ENCODE results near the gene VEGFD. TPM values are rescaled to one million over a fixed set of nuclear protein-coding genes. Genes with fewer than 3 reads are reported as not detected.

The VEGFD gene
- total and polyA plus RNA-seq, 8 donors: 0.25 to 4.2 (median 2.2) TPM; not detected in 4

DNA sequence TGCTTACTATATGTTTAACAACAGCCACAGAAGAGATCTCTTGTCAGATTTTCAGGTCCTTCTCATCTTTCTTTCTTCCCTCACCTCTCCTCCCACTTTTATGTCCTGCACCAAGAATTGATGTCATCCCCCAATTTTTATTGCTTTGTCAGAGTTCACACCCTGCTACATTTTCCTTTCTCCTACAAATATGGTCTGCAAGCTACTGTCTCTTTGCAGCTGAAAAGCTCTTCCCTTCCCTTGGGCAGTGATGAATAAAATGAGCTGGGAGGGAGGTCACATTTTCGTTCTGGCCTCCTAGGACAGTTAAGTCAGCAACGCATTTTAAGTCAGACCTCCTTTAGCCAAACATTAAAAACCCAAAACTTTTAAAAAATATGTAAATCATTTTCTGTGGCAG lies 26.7 kb upstream of the VEGFD start:
- no peaks in the 10 kb centered on the region for H3K27me3 ChIP-seq
- 48 to 82% (median 62%) methylated on average over 2 of the region's 2 CpGs for WGBS, 5 donors
- intact Hi-C loops (cut with DNase I; ENCODE audit: low total_unique reads): no loop called here
- TF ChIP-seq CTCF (IDR thresholded peaks at IDR 0.05): no peak
- no peak for TF ChIP-seq POLR2A (IDR thresholded peaks at IDR 0.05)
- no peak for TF ChIP-seq POLR2AphosphoS5 (IDR thresholded peaks at IDR 0.05)
- TF ChIP-seq EP300 (IDR thresholded peaks at IDR 0.05): no peak
- H3K4me1 ChIP-seq: no peaks in the 10 kb centered on the region
- no peak overlapping the region for H3K27ac ChIP-seq
- H3K36me3 ChIP-seq: no peaks in the 10 kb centered on the region
- no peaks in the 10 kb centered on the region for H3K9me3 ChIP-seq
- no peak for DNase-seq
- no peak overlapping the region for H3K4me3 ChIP-seq

DNA sequence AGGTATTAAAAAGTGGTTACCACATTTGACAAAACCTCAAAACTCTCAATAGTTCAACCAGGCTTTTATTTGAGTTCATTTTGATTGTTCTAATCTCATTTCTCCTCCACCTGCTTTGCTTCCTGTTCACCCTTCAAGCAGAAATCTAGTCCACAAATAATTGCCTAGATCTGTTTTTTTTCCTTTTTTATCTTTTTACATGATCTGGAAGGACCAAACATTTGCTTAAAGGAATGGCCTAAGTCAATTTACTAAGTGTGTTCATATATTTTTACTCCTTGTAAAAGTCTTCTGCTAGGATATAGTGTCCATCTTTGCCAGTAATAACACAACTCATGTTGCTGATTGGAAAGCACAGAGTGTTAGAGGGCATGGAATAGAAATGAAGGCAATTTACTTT lies 26.2 kb upstream of the VEGFD start:
- no peaks in the 10 kb centered on the region for H3K4me1 ChIP-seq
- no peak for TF ChIP-seq POLR2AphosphoS5 (IDR thresholded peaks at IDR 0.05)
- no peak for TF ChIP-seq CTCF (IDR thresholded peaks at IDR 0.05)
- no peak for TF ChIP-seq POLR2A (IDR thresholded peaks at IDR 0.05)
- TF ChIP-seq EP300 (IDR thresholded peaks at IDR 0.05): no peak
- intact Hi-C loops (cut with DNase I; ENCODE audit: low total_unique reads): no loop called here
- H3K4me3 ChIP-seq: no peak overlapping the region
- no peaks in the 10 kb centered on the region for H3K36me3 ChIP-seq
- H3K9me3 ChIP-seq: no peaks in the 10 kb centered on the region
- H3K27me3 ChIP-seq: no peaks in the 10 kb centered on the region
- H3K27ac ChIP-seq: no peak overlapping the region
- DNase-seq: no peak

DNA sequence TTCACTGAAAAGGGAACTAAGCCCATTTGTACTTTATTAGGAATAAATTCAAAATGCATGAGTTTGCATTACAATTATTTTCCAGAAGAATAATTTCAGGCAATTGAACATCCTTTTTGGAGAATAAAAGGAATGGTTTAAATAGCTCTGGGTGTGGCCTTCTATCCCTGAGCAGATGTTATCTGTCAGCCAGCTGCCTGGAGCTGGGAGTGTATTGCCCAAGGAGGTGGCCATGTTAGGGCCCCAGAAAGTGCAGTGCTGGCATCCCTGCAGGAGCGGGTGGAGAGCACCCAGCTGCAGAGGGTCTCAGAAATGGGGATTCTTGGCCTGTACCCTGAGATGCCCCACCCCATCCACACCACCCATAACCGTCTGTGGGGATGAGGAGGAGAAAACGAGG lies 21.6 kb upstream of the VEGFD start:
- Histone ChIP-seq H3K27ac (no peak overlapping the region), H3K4me1 (no peaks in the 10 kb centered on the region), H3K9me3 (no peaks in the 10 kb centered on the region), H3K4me3 (no peak overlapping the region), H3K27me3 (no peaks in the 10 kb centered on the region), H3K36me3 (no peaks in the 10 kb centered on the region)
- intact Hi-C loops (cut with DNase I; ENCODE audit: low total_unique reads): no loop called here
- TF ChIP-seq POLR2A (IDR thresholded peaks at IDR 0.05) (no peak), EP300 (IDR thresholded peaks at IDR 0.05) (no peak), POLR2AphosphoS5 (IDR thresholded peaks at IDR 0.05) (no peak), CTCF (IDR thresholded peaks at IDR 0.05) (no peak)
- WGBS, 5 donors: 58 to 85% (median 78%) methylated on average over 3 of the region's 3 CpGs
- DNase-seq: peak in 1 of 2 donors; percentile 26

DNA sequence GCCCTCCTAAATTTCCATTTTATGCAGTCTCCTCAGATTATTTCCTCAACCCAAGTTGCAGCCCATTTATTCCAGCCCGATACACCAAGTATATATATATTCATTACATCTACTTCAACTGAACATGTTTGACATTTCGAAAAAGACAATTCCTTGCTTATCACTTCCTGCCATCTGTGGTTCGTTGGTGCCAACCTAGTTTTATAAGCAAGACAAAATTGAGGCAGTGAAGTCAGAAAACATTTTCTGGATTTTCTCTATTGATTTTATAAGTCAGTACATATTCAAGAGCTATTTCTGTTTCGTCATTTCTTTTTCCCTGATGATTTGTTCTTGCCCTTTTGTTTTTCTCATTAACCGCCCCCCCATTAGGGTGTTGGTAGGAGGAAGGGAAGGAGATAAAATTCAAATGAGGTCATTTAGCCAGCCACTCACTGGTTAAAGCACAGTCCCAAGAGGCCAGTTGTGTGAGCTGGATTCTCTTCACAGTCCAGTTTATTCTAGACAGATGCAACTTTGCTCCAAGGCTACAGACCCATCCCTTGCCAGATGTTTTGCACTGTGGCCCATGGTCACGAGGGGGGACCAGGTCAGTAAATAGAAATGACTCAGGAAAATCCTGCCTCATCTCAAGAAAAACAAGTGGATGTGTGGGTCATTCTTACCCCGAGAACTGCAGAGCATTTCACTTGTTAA lies 20.3 kb upstream of the VEGFD start:
- Histone ChIP-seq H3K27ac (no peak overlapping the region), H3K4me3 (no peak overlapping the region), H3K4me1 (no peaks in the 10 kb centered on the region), H3K36me3 (no peaks in the 10 kb centered on the region), H3K9me3 (no peaks in the 10 kb centered on the region), H3K27me3 (no peaks in the 10 kb centered on the region)
- DNase-seq: peak in 1 of 2 donors; percentile 27
- TF ChIP-seq CTCF (IDR thresholded peaks at IDR 0.05) (no peak), EP300 (IDR thresholded peaks at IDR 0.05) (no peak)
- intact Hi-C loops (cut with DNase I; ENCODE audit: low total_unique reads): no loop called here
- 51 to 72% (median 62%) methylated on average over 7 of the region's 7 CpGs for WGBS, 5 donors

Measured in stomach (tissue), 9 donors.